ENCODE measurements around the gene ERICH3.

The ERICH3 gene

GRCh38 chr1:74654708-74655107, 18.9 kb downstream of the ERICH3 start:
- Histone ChIP-seq H3K27ac (ENCODE audit: poor library complexity, severe bottlenecking) (no peak overlapping the region), H3K4me1 (ENCODE audit: insufficient read depth, poor library complexity, severe bottlenecking) (peaks cover 14% of the 10 kb centered on the region), H3K36me3 (ENCODE audit: low read depth) (no peaks in the 10 kb centered on the region), H3K27me3 (ENCODE audit: insufficient read depth, poor library complexity, severe bottlenecking) (no peaks in the 10 kb centered on the region), H3K4me3 (ENCODE audit: severe bottlenecking) (no peak overlapping the region), H3K9me3 (ENCODE audit: severe bottlenecking) (no peaks in the 10 kb centered on the region)
- ATAC-seq (ENCODE audit: low read depth) (no peak), DNase-seq (ENCODE audit: low spot score) (no peak)
- no peak for TF ChIP-seq CTCF (IDR thresholded peaks at IDR 0.05; ENCODE audit: poor library complexity, severe bottlenecking)

GRCh38 chr1:74652711-74653139, 20.9 kb downstream of the ERICH3 start:
- ATAC-seq (ENCODE audit: low read depth): peak; percentile 74
- no peaks in the 10 kb centered on the region for H3K9me3 ChIP-seq (ENCODE audit: severe bottlenecking)
- no peak for TF ChIP-seq CTCF (IDR thresholded peaks at IDR 0.05; ENCODE audit: poor library complexity, severe bottlenecking)
- no peak overlapping the region for H3K4me3 ChIP-seq (ENCODE audit: severe bottlenecking)
- H3K27ac ChIP-seq (ENCODE audit: poor library complexity, severe bottlenecking): peak overlapping the region; percentile 5
- H3K27me3 ChIP-seq (ENCODE audit: insufficient read depth, poor library complexity, severe bottlenecking): no peaks in the 10 kb centered on the region
- no peak for DNase-seq (ENCODE audit: low spot score)
- no peaks in the 10 kb centered on the region for H3K36me3 ChIP-seq (ENCODE audit: low read depth)
- H3K4me1 ChIP-seq (ENCODE audit: insufficient read depth, poor library complexity, severe bottlenecking): peaks cover 14% of the 10 kb centered on the region

GRCh38 chr1:74650561-74650960, 23.0 kb downstream of the ERICH3 start:
- Histone ChIP-seq H3K27ac (ENCODE audit: poor library complexity, severe bottlenecking) (no peak overlapping the region), H3K4me3 (ENCODE audit: severe bottlenecking) (no peak overlapping the region), H3K36me3 (ENCODE audit: low read depth) (no peaks in the 10 kb centered on the region), H3K27me3 (ENCODE audit: insufficient read depth, poor library complexity, severe bottlenecking) (no peaks in the 10 kb centered on the region), H3K9me3 (ENCODE audit: severe bottlenecking) (no peaks in the 10 kb centered on the region), H3K4me1 (ENCODE audit: insufficient read depth, poor library complexity, severe bottlenecking) (peaks cover 14% of the 10 kb centered on the region)
- ATAC-seq (ENCODE audit: low read depth) (peak; percentile 87), DNase-seq (ENCODE audit: low spot score) (no peak)
- no peak for TF ChIP-seq CTCF (IDR thresholded peaks at IDR 0.05; ENCODE audit: poor library complexity, severe bottlenecking)

GRCh38 chr1:74641876-74642275, 31.7 kb downstream of the ERICH3 start:
- Histone ChIP-seq H3K4me1 (ENCODE audit: insufficient read depth, poor library complexity, severe bottlenecking) (no peaks in the 10 kb centered on the region), H3K27me3 (ENCODE audit: insufficient read depth, poor library complexity, severe bottlenecking) (peaks cover 4% of the 10 kb centered on the region), H3K27ac (ENCODE audit: poor library complexity, severe bottlenecking) (no peak overlapping the region), H3K36me3 (ENCODE audit: low read depth) (no peaks in the 10 kb centered on the region), H3K9me3 (ENCODE audit: severe bottlenecking) (no peaks in the 10 kb centered on the region), H3K4me3 (ENCODE audit: severe bottlenecking) (no peak overlapping the region)
- TF ChIP-seq CTCF (IDR thresholded peaks at IDR 0.05; ENCODE audit: poor library complexity, severe bottlenecking): no peak
- DNase-seq (ENCODE audit: low spot score): no peak
- ATAC-seq (ENCODE audit: low read depth): no peak

- Histone ChIP-seq H3K27ac (ENCODE audit: poor library complexity, severe bottlenecking) (no peak overlapping the region), H3K36me3 (ENCODE audit: low read depth) (no peaks in the 10 kb centered on the region), H3K4me1 (ENCODE audit: insufficient read depth, poor library complexity, severe bottlenecking) (no peaks in the 10 kb centered on the region), H3K27me3 (ENCODE audit: insufficient read depth, poor library complexity, severe bottlenecking) (peaks cover 4% of the 10 kb centered on the region), H3K4me3 (ENCODE audit: severe bottlenecking) (no peak overlapping the region), H3K9me3 (ENCODE audit: severe bottlenecking) (no peaks in the 10 kb centered on the region)
- DNase-seq (ENCODE audit: low spot score) (no peak), ATAC-seq (ENCODE audit: low read depth) (no peak)
- TF ChIP-seq CTCF (IDR thresholded peaks at IDR 0.05; ENCODE audit: poor library complexity, severe bottlenecking): no peak
These were observed 32.4 kb downstream of the ERICH3 start for GRCh38 chr1:74641161-74641560.

All from RWPE2 (cell line).